PC-3 (cell line): ENCODE data around the gene ZNF146.

Experiments
- EZH2 ChIP-seq: fragments of 300-600 bp; sonication (generic); IDR thresholded peaks from one replicate; pipeline ENCODE4 v1.6.1; 2017; ENCODE audit warnings: antibody characterized with exemption, mild to moderate bottlenecking, low read length; ENCODE audit not compliant: unreplicated experiment
- EZH2phosphoT487 ChIP-seq: fragments of 300-600 bp; sonication (generic); IDR thresholded peaks from 2 replicates; pipeline ENCODE4 v1.6.1; 2018; ENCODE audit warnings: mild to moderate bottlenecking, antibody characterized with exemption, low read length, borderline replicate concordance
- TF ChIP-seq, protein P1 (sequence below): fragments of 300-600 bp; sonication (generic); conservative IDR thresholded peaks from 2 replicates; pipeline ENCODE4 v1.5.1; 2017; ENCODE audit warnings: antibody characterized with exemption, low read depth, mild to moderate bottlenecking, low read length

GRCh38 chr19:36244066-36244465 is 29.2 kb downstream of the ZNF146 start:
- TF ChIP-seq, protein P1, sequence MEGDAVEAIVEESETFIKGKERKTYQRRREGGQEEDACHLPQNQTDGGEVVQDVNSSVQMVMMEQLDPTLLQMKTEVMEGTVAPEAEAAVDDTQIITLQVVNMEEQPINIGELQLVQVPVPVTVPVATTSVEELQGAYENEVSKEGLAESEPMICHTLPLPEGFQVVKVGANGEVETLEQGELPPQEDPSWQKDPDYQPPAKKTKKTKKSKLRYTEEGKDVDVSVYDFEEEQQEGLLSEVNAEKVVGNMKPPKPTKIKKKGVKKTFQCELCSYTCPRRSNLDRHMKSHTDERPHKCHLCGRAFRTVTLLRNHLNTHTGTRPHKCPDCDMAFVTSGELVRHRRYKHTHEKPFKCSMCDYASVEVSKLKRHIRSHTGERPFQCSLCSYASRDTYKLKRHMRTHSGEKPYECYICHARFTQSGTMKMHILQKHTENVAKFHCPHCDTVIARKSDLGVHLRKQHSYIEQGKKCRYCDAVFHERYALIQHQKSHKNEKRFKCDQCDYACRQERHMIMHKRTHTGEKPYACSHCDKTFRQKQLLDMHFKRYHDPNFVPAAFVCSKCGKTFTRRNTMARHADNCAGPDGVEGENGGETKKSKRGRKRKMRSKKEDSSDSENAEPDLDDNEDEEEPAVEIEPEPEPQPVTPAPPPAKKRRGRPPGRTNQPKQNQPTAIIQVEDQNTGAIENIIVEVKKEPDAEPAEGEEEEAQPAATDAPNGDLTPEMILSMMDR = no peak
- no peak for TF ChIP-seq EZH2
- TF ChIP-seq EZH2phosphoT487 = no peak
